Kidney (tissue), 14 donors: Measurements from ENCODE around the gene ZBTB7C. TPM values are rescaled to one million over a fixed set of nuclear protein-coding genes. Genes with fewer than 3 reads are reported as not detected.

ENCODE experiments used
- DNase-seq, 5 donors: peaks; one replicate each; pipeline ENCODE4 v3.0.0-alpha.2; 2013 to 2020
- FAIRE-seq: peaks from 2 replicates; lab custom pipeline; 2012; peaks lifted over from hg19 to GRCh38; lab: Jason Lieb, UNC
- H3K27ac ChIP-seq, 2 donors: one replicate each; pipeline ENCODE4 v1.7.0; 2013; ENCODE audit warnings: low read depth in 2 of 2, low read length in 2 of 2, inconsistent platforms in 1 of 2
- H3K27me3 ChIP-seq: one replicate; pipeline ENCODE4 v1.7.1; 2013; ENCODE audit warnings: low read length, inconsistent platforms; ENCODE audit not compliant: control insufficient read depth, insufficient read depth
- H3K36me3 ChIP-seq, 3 donors: one replicate each; pipeline versions ENCODE4 v1.7.0 to v1.7.1; 2013; ENCODE audit warnings: low read length in 3 of 3, control low read depth in 1 of 3, inconsistent platforms in 1 of 3; ENCODE audit not compliant: insufficient read depth in 3 of 3, control insufficient read depth in 2 of 3
- H3K4me1 ChIP-seq, 3 donors: one replicate each; pipeline versions ENCODE4 v1.7.0 to v1.7.1; 2013; ENCODE audit warnings: low read length in 3 of 3, inconsistent platforms in 1 of 3, low read depth in 1 of 3; ENCODE audit not compliant: control insufficient read depth in 2 of 3, insufficient read depth in 2 of 3
- H3K4me3 ChIP-seq, 3 donors: one replicate each; pipeline versions ENCODE4 v1.7.0 to v1.8.1; 2013; ENCODE audit warnings: low read length in 3 of 3, control low read depth in 1 of 3, inconsistent platforms in 1 of 3
- H3K9ac ChIP-seq, 3 donors: one replicate each; pipeline versions ENCODE4 v1.7.0 to v1.7.1; 2013; ENCODE audit warnings: low read length in 3 of 3, control low read depth in 1 of 3, inconsistent platforms in 1 of 3
- H3K9me3 ChIP-seq, 3 donors: one replicate each; pipeline versions ENCODE4 v1.7.0 to v1.7.1; 2013; ENCODE audit warnings: low read length in 3 of 3, control low read depth in 1 of 3, inconsistent platforms in 1 of 3; ENCODE audit not compliant: control insufficient read depth in 2 of 3, insufficient read depth in 1 of 3
- CTCF ChIP-seq: IDR thresholded peaks from 3 replicates; pipeline ENCODE4 v1.5.1; 2012; ENCODE audit warnings: mild to moderate bottlenecking, moderate library complexity, borderline replicate concordance; ENCODE audit not compliant: insufficient read depth; ENCODE audit errors: extremely low read depth
- intact Hi-C: fragments of 100-400 bp; cut with DNase I; formaldehyde crosslinking; loops from one replicate; pipeline ENCODE4 v1.11.1; 2022
- polyA plus RNA-seq: library from polyadenylated mRNA; stranded (reverse); fragments of 350-450 nt; fragmentation: Illumina TruSeq; extraction: RNeasy Lipid Tissue Mini Kit (QIAGEN cat#74804); gene quantifications from one replicate; pipeline ENCODE4 v1.2.3, GENCODE V29; 2014; ENCODE audit warnings: low read depth, low replicate concordance; ENCODE audit not compliant: insufficient read depth
- total RNA-seq: library from RNA; stranded (reverse); fragmentation: NEBNext Ultra II Directional; extraction: Animal tissue kit (Norgen Biotek cat#: 25700); gene quantifications from one replicate; pipeline ENCODE4 v1.2.1, GENCODE V29; 2021
- donor health status: control.
- donor health status: control.
- donor health status: control.
- donor health status: control.
- donor health status: control.
- donor health status: DM: yes; HTN: yes; CAD: no.
- donor health status: Normal renal cell carcinoma (clear cell type).

The ZBTB7C gene
- total and polyA plus RNA-seq, 2 donors from 2014 or later = 1.8 to 13.8 TPM

DNA sequence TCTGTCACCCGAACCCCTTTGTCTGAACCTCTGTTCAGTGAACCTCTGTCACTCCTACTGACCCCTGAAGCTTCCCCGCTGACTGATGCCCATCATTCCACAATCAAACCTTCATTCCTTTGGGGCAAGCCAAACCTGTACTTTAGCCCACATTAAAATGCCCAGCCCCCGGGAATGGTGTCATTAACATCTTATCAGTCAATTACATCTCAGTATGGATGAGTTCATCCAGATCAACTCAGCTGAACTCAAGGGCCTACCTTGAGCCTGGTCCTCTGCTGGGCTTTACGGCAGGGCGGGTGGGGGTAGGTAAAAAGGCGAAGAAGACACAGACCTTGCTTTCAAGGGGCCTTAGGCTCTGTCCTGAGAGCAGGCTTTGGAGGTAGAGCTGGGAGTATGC lies 324.3 kb downstream of the ZBTB7C start:
- H3K9ac ChIP-seq = no peak overlapping the region
- no peaks in the 10 kb centered on the region for H3K36me3 ChIP-seq
- DNase-seq = no peak
- no peaks in the 10 kb centered on the region for H3K27me3 ChIP-seq
- H3K4me3 ChIP-seq = no peak overlapping the region
- no peaks in the 10 kb centered on the region for H3K9me3 ChIP-seq
- no peaks in the 10 kb centered on the region for H3K4me1 ChIP-seq
- FAIRE-seq = no peak
- no peak for TF ChIP-seq CTCF
- H3K27ac ChIP-seq = no peak overlapping the region
- intact Hi-C loops = no loop called here

DNA sequence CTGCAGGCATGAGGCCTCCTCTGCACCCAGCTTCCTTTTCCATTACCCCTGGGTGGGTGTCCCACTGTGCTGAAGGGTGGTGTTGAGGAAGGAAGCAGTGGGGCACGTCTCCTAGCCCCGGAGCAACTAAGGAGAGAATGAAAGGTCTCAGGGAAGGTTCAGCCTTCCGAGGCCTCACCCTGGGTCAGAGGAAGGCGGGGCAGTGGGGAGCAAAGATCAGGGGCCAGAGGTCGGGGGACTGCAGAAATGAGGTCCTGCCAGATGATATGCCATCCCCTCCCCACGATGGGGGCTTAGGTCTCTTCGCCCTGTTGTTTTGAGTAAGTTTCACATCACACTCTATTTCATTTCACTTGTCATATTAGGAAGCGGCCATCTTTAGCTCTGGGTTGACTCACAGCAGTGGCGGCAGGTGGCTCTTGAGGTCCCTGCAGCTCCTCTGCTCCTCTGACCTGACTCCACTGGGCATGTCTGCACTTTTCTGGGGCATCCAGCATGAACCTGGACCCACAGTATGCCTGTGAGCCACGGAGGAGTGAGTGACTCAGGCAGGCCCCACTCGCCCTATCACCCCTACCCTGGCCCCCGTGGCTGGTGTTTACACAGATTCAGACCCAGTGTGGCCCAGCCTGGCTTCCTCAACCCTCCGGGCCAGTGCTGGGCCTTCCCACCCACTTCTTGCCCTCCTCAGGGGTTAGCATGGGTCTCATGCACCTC lies 325.0 kb downstream of the ZBTB7C start:
- intact Hi-C loops = no loop called here

GRCh38 chr18:48080546-48080945 lies 328.6 kb downstream of the ZBTB7C start:
- Histone ChIP-seq H3K4me3 (no peak overlapping the region), H3K9me3 (no peaks in the 10 kb centered on the region), H3K4me1 (no peaks in the 10 kb centered on the region), H3K27ac (no peak overlapping the region), H3K36me3 (no peaks in the 10 kb centered on the region), H3K9ac (no peak overlapping the region), H3K27me3 (no peaks in the 10 kb centered on the region)
- FAIRE-seq (no peak), DNase-seq (no peak)
- intact Hi-C loops = no loop called here
- no peak for TF ChIP-seq CTCF

More for the DNA sequence above, 325.0 kb downstream of the ZBTB7C start:
- H3K27me3 ChIP-seq = no peaks in the 10 kb centered on the region
- H3K4me3 ChIP-seq = no peak overlapping the region
- no peak for TF ChIP-seq CTCF
- no peak overlapping the region for H3K9ac ChIP-seq
- no peak overlapping the region for H3K27ac ChIP-seq
- H3K9me3 ChIP-seq = no peaks in the 10 kb centered on the region
- DNase-seq (no peak), FAIRE-seq (no peak)
- no peaks in the 10 kb centered on the region for H3K4me1 ChIP-seq
- no peaks in the 10 kb centered on the region for H3K36me3 ChIP-seq
